ENCODE measurements around the gene CABLES2. TPM values are rescaled to one million over a fixed set of nuclear protein-coding genes. Genes with fewer than 3 reads are reported as not detected.
A peak's percentile ranks its signal among the peaks of the same experiment; 100 is the strongest.

Gene CABLES2
- total RNA-seq, 1 experiment from 2014 or later = 8.9 TPM

DNA sequence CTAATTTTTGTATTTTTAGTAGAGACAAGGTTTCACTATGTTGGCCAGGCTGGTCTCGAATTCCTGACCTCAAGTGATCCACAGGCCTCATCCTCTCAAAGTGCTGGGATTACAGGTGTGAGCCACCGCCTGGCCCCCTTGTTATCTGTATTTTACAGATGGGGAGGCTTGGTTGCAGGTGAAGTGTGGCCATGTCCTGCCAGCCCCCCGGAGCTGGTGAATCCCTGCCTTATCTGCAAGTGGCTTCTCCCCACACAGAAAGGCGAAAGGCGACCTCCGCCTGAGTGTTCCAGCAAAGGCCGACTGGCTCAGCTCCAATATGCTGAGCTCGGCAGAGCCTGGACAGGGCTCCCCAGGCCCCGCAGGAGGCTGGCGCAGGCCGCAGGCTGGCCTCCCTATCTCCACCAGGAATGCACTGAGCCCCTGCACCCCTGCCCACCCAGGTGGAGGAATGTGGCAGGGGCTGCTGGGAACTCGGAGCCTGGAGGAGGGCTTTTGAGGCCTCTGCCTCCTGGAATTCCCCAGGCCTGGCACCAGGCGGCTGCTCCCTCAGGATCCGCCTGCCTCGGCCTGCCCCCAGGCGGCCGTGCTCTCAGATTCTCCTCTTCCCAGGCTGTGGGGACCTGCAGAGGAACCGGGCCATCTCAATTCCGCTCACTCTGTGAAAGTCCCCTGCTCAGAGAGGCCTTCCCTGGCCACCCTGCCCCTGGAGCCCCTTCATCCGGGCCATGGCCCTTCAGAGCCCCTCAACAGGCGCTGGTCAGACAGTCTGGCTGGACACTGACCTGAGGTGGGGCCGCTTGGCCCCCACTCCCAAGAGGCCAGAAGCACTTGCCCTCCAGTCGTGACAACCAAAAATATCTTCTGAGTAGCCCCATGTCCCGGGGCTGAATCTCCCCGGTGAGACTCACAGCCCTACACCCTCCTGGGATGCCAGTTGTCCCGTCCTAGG lies 30.7 kb downstream of the CABLES2 start:
- Histone ChIP-seq H2AFZ (ENCODE audit: low read depth, low read length, poor library complexity, severe bottlenecking) (no peak overlapping the region), H3K4me3 (replicated peaks in 1 of 2; ENCODE audit: low read depth in 1 of 2, low read length in 2 of 2) (no peak overlapping the region), H4K20me1 (ENCODE audit: insufficient read depth) (no peaks in the 10 kb centered on the region), H3K27ac (ENCODE audit: low read depth, low read length) (no peak overlapping the region; the same call in 1 of the 2 replicates), H3K4me1 (ENCODE audit: control insufficient read depth in 1 of 2, insufficient read depth in 2 of 2, low read length in 2 of 2) (peaks cover 24 to 49% of the 10 kb centered on the region in 2 experiments), H3K27me3 (ENCODE audit: insufficient read depth, low read length) (no peaks in the 10 kb centered on the region), H3K9me3 (ENCODE audit: control insufficient read depth in 1 of 2, insufficient read depth in 1 of 2, low read depth in 1 of 2, low read length in 2 of 2) (no peaks in the 10 kb centered on the region), H3K4me2 (ENCODE audit: low read length) (no peak overlapping the region), H3K9ac (ENCODE audit: low read length) (no peak overlapping the region), H3K79me2 (ENCODE audit: insufficient read depth, low read length) (no peaks in the 10 kb centered on the region), H3K36me3 (ENCODE audit: control insufficient read depth in 1 of 2, insufficient read depth in 2 of 2, low read length in 2 of 2) (no peaks in the 10 kb centered on the region), H3K9me2 (ENCODE audit: insufficient read depth) (no peaks in the 10 kb centered on the region)
- BruUV-seq (replicated peaks) = no TSS peak
- ATAC-seq (peak; percentile 57), DNase-seq (ENCODE audit: low read depth, low spot score) (no peak)
- TF ChIP-seq RAD21 (IDR thresholded peaks at IDR 0.05; ENCODE audit: low read depth) (peak; percentile 64), POLR2A (IDR thresholded peaks at IDR 0.05; ENCODE audit: borderline replicate concordance, extremely low read depth, insufficient read depth, insufficient read length) (no peak), SP1 (IDR thresholded peaks at IDR 0.05; ENCODE audit: low read depth) (no peak), EZH2phosphoT487 (IDR thresholded peaks at IDR 0.05; ENCODE audit: borderline replicate concordance) (no peak), CEBPB (IDR thresholded peaks at IDR 0.05; ENCODE audit: low read depth) (no peak)
- TF ChIP-seq, protein P1, sequence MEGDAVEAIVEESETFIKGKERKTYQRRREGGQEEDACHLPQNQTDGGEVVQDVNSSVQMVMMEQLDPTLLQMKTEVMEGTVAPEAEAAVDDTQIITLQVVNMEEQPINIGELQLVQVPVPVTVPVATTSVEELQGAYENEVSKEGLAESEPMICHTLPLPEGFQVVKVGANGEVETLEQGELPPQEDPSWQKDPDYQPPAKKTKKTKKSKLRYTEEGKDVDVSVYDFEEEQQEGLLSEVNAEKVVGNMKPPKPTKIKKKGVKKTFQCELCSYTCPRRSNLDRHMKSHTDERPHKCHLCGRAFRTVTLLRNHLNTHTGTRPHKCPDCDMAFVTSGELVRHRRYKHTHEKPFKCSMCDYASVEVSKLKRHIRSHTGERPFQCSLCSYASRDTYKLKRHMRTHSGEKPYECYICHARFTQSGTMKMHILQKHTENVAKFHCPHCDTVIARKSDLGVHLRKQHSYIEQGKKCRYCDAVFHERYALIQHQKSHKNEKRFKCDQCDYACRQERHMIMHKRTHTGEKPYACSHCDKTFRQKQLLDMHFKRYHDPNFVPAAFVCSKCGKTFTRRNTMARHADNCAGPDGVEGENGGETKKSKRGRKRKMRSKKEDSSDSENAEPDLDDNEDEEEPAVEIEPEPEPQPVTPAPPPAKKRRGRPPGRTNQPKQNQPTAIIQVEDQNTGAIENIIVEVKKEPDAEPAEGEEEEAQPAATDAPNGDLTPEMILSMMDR (IDR thresholded peaks at IDR 0.05 in 2 of 3, conservative IDR thresholded peaks at IDR 0.05 in 1 of 3; ENCODE audit: borderline replicate concordance in 1 of 3, insufficient read depth in 1 of 3, low read depth in 2 of 3, low read length in 2 of 3) = peak in 2 of 3 experiments; percentile 29 to 49; a peak in 3 of 6 replicates
- ChIA-PET CTCF (interaction anchor here (0.7 to 1.5 kb wide), 4 partner anchors 69 to 365 kb away, joined by 3 to 6 read pairs (median 4); no protein-coding TSS in a partner anchor), POLR2A (no interaction called here), RAD21 (ENCODE audit: low non-redundant PET in 1 of 2, low total read pairs in 2 of 2, uncharacterized antibody in 2 of 2, unreplicated experiment in 2 of 2) (interaction anchor here in 1 of 2 experiments (1.4 kb wide), 1 partner anchor 26 kb away, joined by 3 read pairs; no protein-coding TSS in a partner anchor)
- intact Hi-C loops (cut with micrococcal nuclease) = no loop called here
